ENCODE measurements around the gene GALNT18.

Gene GALNT18

GRCh38 chr11:11504071-11504470 lies 117.7 kb downstream of the GALNT18 start:
- Histone ChIP-seq H2AFZ (ENCODE audit: low read depth) (no peak overlapping the region), H3K36me3 (ENCODE audit: insufficient read depth) (no peaks in the 10 kb centered on the region), H3K4me2 (no peak overlapping the region), H3K9ac (no peak overlapping the region), H3K27me3 (ENCODE audit: insufficient read depth, low read depth) (no peaks in the 10 kb centered on the region), H3K27ac (no peak overlapping the region), H3K4me1 (ENCODE audit: low read depth, poor library complexity, severe bottlenecking) (peaks cover 11% of the 10 kb centered on the region), H4K20me1 (ENCODE audit: insufficient read depth) (no peaks in the 10 kb centered on the region), H3K4me3 (IDR thresholded peaks at IDR 0.05; ENCODE audit: insufficient read depth, low read depth, low read length) (no peak overlapping the region), H3K79me2 (ENCODE audit: insufficient read depth, low read depth) (0 out of 2 replicates have a peak, but pooled peaks cover 7% of the 10 kb centered on the region)
- TF ChIP-seq CTCF (conservative IDR thresholded peaks at IDR 0.05; ENCODE audit: low read depth, low read length) = no peak

- H2AFZ ChIP-seq (ENCODE audit: low read depth) = no peak overlapping the region
- H4K20me1 ChIP-seq (ENCODE audit: insufficient read depth) = no peaks in the 10 kb centered on the region
- no peaks in the 10 kb centered on the region for H3K36me3 ChIP-seq (ENCODE audit: insufficient read depth)
- peaks cover 11% of the 10 kb centered on the region for H3K4me1 ChIP-seq (ENCODE audit: low read depth, poor library complexity, severe bottlenecking)
- TF ChIP-seq CTCF (conservative IDR thresholded peaks at IDR 0.05; ENCODE audit: low read depth, low read length) = no peak
- no peaks in the 10 kb centered on the region for H3K27me3 ChIP-seq (ENCODE audit: insufficient read depth, low read depth)
- no peak overlapping the region for H3K4me2 ChIP-seq
- H3K9ac ChIP-seq = no peak overlapping the region
- no peak overlapping the region for H3K27ac ChIP-seq
- 0 out of 2 replicates have a peak, but pooled peaks cover 7% of the 10 kb centered on the region for H3K79me2 ChIP-seq (ENCODE audit: insufficient read depth, low read depth)
- no peak overlapping the region for H3K4me3 ChIP-seq (IDR thresholded peaks at IDR 0.05; ENCODE audit: insufficient read depth, low read depth, low read length)
Measured at GRCh38 chr11:11502263-11502861, 119.4 kb downstream of the GALNT18 start.

- H2AFZ ChIP-seq (ENCODE audit: low read depth) = no peak overlapping the region
- TF ChIP-seq CTCF (conservative IDR thresholded peaks at IDR 0.05; ENCODE audit: low read depth, low read length) = no peak
- 0 out of 2 replicates have a peak, but pooled peaks cover 7% of the 10 kb centered on the region for H3K79me2 ChIP-seq (ENCODE audit: insufficient read depth, low read depth)
- H4K20me1 ChIP-seq (ENCODE audit: insufficient read depth) = no peaks in the 10 kb centered on the region
- H3K4me2 ChIP-seq = no peak overlapping the region
- no peak overlapping the region for H3K9ac ChIP-seq
- no peak overlapping the region for H3K27ac ChIP-seq
- H3K36me3 ChIP-seq (ENCODE audit: insufficient read depth) = no peaks in the 10 kb centered on the region
- no peak overlapping the region for H3K4me3 ChIP-seq (IDR thresholded peaks at IDR 0.05; ENCODE audit: insufficient read depth, low read depth, low read length)
- no peaks in the 10 kb centered on the region for H3K27me3 ChIP-seq (ENCODE audit: insufficient read depth, low read depth)
- peaks cover 11% of the 10 kb centered on the region for H3K4me1 ChIP-seq (ENCODE audit: low read depth, poor library complexity, severe bottlenecking)
Measured at GRCh38 chr11:11501546-11502262, 120.1 kb downstream of the GALNT18 start.

GRCh38 chr11:11500744-11501487 lies 120.9 kb downstream of the GALNT18 start:
- H3K79me2 ChIP-seq (ENCODE audit: insufficient read depth, low read depth) = 0 out of 2 replicates have a peak, but pooled peaks cover 7% of the 10 kb centered on the region
- TF ChIP-seq CTCF (conservative IDR thresholded peaks at IDR 0.05; ENCODE audit: low read depth, low read length) = no peak
- no peak overlapping the region for H3K4me2 ChIP-seq
- peaks cover 11% of the 10 kb centered on the region for H3K4me1 ChIP-seq (ENCODE audit: low read depth, poor library complexity, severe bottlenecking)
- H3K9ac ChIP-seq = no peak overlapping the region
- H3K27me3 ChIP-seq (ENCODE audit: insufficient read depth, low read depth) = no peaks in the 10 kb centered on the region
- no peak overlapping the region for H3K27ac ChIP-seq
- H4K20me1 ChIP-seq (ENCODE audit: insufficient read depth) = no peaks in the 10 kb centered on the region
- H2AFZ ChIP-seq (ENCODE audit: low read depth) = no peak overlapping the region
- no peak overlapping the region for H3K4me3 ChIP-seq (IDR thresholded peaks at IDR 0.05; ENCODE audit: insufficient read depth, low read depth, low read length)
- H3K36me3 ChIP-seq (ENCODE audit: insufficient read depth) = no peaks in the 10 kb centered on the region

Measured in KMS-11 (cell line).